ENCODE measurements around the gene TEX50.
"Not testable (repeated sequence)": the region's sequence is repeated elsewhere in the genome, so short reads cannot be mapped to it uniquely, and the experiment has no call there.

TEX50 gene

GRCh38 chr1:173663159-173663558 lies 28.0 kb downstream of the TEX50 start:
- DNase-seq = no peak

- no peak for DNase-seq
These were observed 31.5 kb downstream of the TEX50 start for GRCh38 chr1:173666646-173667045.

GRCh38 chr1:173669491-173669941 lies 34.4 kb downstream of the TEX50 start, which contains the start of gene ANKRD45:
ANKRD45 (minus strand) TSS chr1:173669851; CDS start chr1:173659418, 10,433 bp downstream.
- DNase-seq = no peak

GRCh38 chr1:173674496-173674895 lies 39.4 kb downstream of the TEX50 start:
- not testable (repeated sequence) for DNase-seq

- DNase-seq = not testable (repeated sequence)
These were observed 45.0 kb downstream of the TEX50 start for GRCh38 chr1:173680152-173680551.

- DNase-seq = no peak
These were observed 47.0 kb downstream of the TEX50 start for GRCh38 chr1:173682184-173682583.

- not testable (repeated sequence) for DNase-seq
These were observed 48.7 kb downstream of the TEX50 start for GRCh38 chr1:173683838-173684237.

- not testable (repeated sequence) for DNase-seq
These were observed 50.0 kb downstream of the TEX50 start for GRCh38 chr1:173685121-173685520.
